ENCODE results near the gene SKP1.

Gene SKP1

GRCh38 chr5:134139891-134140469, 36.8 kb downstream of the SKP1 start:
- Histone ChIP-seq H3K9ac (ENCODE audit: low read length) (no peak overlapping the region), H3K4me1 (ENCODE audit: insufficient read depth, low read length) (no peaks in the 10 kb centered on the region), H3K4me3 (ENCODE audit: low read depth in 1 of 2, low read length in 2 of 2) (no peak overlapping the region), H3K36me3 (ENCODE audit: insufficient read depth, low read length) (peaks cover 45% of the 10 kb centered on the region), H3K27ac (ENCODE audit: low read depth, low read length) (no peak overlapping the region), H3K27me3 (ENCODE audit: control insufficient read depth in 1 of 2, insufficient read depth in 2 of 2, low read length in 2 of 2) (no peaks in the 10 kb centered on the region), H3K9me3 (ENCODE audit: low read length) (no peaks in the 10 kb centered on the region)

GRCh38 chr5:134139377-134139851, 37.3 kb downstream of the SKP1 start:
- H3K36me3 ChIP-seq (ENCODE audit: insufficient read depth, low read length): peaks cover 43% of the 10 kb centered on the region
- H3K27me3 ChIP-seq (ENCODE audit: control insufficient read depth in 1 of 2, insufficient read depth in 2 of 2, low read length in 2 of 2): no peaks in the 10 kb centered on the region
- no peaks in the 10 kb centered on the region for H3K4me1 ChIP-seq (ENCODE audit: insufficient read depth, low read length)
- no peak overlapping the region for H3K9ac ChIP-seq (ENCODE audit: low read length)
- no peak overlapping the region for H3K4me3 ChIP-seq (ENCODE audit: low read depth in 1 of 2, low read length in 2 of 2)
- no peak overlapping the region for H3K27ac ChIP-seq (ENCODE audit: low read depth, low read length)
- no peaks in the 10 kb centered on the region for H3K9me3 ChIP-seq (ENCODE audit: low read length)

GRCh38 chr5:134138416-134139376, 38.1 kb downstream of the SKP1 start:
- Histone ChIP-seq H3K27ac (ENCODE audit: low read depth, low read length) (no peak overlapping the region), H3K27me3 (ENCODE audit: control insufficient read depth in 1 of 2, insufficient read depth in 2 of 2, low read length in 2 of 2) (no peaks in the 10 kb centered on the region)

GRCh38 chr5:134136771-134137170, 40.0 kb downstream of the SKP1 start:
- Histone ChIP-seq H3K4me1 (ENCODE audit: insufficient read depth, low read length) (no peaks in the 10 kb centered on the region), H3K27ac (ENCODE audit: low read depth, low read length) (no peak overlapping the region), H3K9ac (ENCODE audit: low read length) (no peak overlapping the region), H3K4me3 (ENCODE audit: low read depth in 1 of 2, low read length in 2 of 2) (no peak overlapping the region), H3K36me3 (ENCODE audit: insufficient read depth, low read length) (peaks cover 32% of the 10 kb centered on the region), H3K27me3 (ENCODE audit: control insufficient read depth in 1 of 2, insufficient read depth in 2 of 2, low read length in 2 of 2) (no peaks in the 10 kb centered on the region), H3K9me3 (ENCODE audit: low read length) (no peaks in the 10 kb centered on the region)

More at GRCh38 chr5:134138416-134139376, 38.1 kb downstream of the SKP1 start:
- Histone ChIP-seq H3K4me1 (ENCODE audit: insufficient read depth, low read length) (no peaks in the 10 kb centered on the region), H3K4me3 (ENCODE audit: low read depth in 1 of 2, low read length in 2 of 2) (no peak overlapping the region), H3K9ac (ENCODE audit: low read length) (no peak overlapping the region), H3K36me3 (ENCODE audit: insufficient read depth, low read length) (peaks cover 43% of the 10 kb centered on the region), H3K9me3 (ENCODE audit: low read length) (no peaks in the 10 kb centered on the region)

DNA sequence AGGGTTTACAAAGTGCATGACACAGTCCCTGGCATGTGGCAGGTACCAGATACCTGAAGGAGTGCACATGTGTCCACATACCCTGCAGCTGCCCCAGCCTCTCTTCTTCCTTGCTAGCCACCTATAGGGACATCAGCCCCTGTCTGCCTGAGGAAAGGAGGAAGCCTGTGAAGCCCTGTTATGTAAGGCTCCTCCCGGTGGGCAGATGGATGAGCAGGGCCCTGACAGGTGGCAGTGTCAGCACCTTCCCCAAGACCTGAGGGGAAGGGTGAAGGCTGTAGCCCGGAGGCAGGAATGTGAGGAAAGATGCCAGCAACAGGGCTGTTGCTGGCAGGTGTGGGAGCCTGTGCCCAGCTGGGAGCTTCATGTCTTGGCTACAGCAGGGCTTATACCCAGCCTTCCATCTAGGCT, 40.5 kb downstream of the SKP1 start:
- Histone ChIP-seq H3K4me3 (ENCODE audit: low read depth in 1 of 2, low read length in 2 of 2) (no peak overlapping the region), H3K9ac (ENCODE audit: low read length) (no peak overlapping the region), H3K9me3 (ENCODE audit: low read length) (no peaks in the 10 kb centered on the region), H3K4me1 (ENCODE audit: insufficient read depth, low read length) (no peaks in the 10 kb centered on the region), H3K27me3 (ENCODE audit: control insufficient read depth in 1 of 2, insufficient read depth in 2 of 2, low read length in 2 of 2) (no peaks in the 10 kb centered on the region), H3K27ac (ENCODE audit: low read depth, low read length) (no peak overlapping the region), H3K36me3 (ENCODE audit: insufficient read depth, low read length) (peaks cover 28% of the 10 kb centered on the region)

DNA sequence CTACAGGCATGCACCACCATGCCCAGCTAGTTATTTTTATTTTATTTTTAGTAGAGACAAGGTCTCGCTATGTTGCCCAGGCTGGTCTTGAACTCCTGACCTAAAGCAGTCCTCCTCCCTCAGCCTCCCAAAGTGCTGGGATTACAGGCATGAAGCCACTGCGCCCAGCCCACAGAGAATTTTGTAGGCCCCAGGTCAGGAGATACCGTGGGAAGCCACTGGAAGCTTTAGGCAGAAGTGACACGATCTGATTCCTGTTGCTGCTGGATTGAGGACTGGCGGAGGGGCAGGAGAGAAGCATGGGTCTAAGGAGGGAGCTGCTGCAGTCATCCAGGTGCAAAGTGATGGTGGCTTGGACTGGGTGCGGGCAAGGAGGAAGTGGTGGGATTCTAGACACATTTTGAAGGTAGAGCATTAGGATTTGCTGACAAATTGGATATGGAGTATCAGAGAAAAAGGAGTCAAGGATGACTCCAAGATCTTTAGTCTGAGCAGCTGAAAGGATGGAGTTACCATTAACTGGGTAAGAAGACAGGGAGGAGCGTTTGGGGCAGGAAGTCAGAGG, 41.6 kb downstream of the SKP1 start:
- Histone ChIP-seq H3K9ac (ENCODE audit: low read length) (no peak overlapping the region), H3K36me3 (ENCODE audit: insufficient read depth, low read length) (peaks cover 22% of the 10 kb centered on the region), H3K4me3 (ENCODE audit: low read depth in 1 of 2, low read length in 2 of 2) (no peak overlapping the region), H3K27ac (ENCODE audit: low read depth, low read length) (no peak overlapping the region), H3K4me1 (ENCODE audit: insufficient read depth, low read length) (no peaks in the 10 kb centered on the region), H3K9me3 (ENCODE audit: low read length) (no peaks in the 10 kb centered on the region), H3K27me3 (ENCODE audit: control insufficient read depth in 1 of 2, insufficient read depth in 2 of 2, low read length in 2 of 2) (no peaks in the 10 kb centered on the region)

DNA sequence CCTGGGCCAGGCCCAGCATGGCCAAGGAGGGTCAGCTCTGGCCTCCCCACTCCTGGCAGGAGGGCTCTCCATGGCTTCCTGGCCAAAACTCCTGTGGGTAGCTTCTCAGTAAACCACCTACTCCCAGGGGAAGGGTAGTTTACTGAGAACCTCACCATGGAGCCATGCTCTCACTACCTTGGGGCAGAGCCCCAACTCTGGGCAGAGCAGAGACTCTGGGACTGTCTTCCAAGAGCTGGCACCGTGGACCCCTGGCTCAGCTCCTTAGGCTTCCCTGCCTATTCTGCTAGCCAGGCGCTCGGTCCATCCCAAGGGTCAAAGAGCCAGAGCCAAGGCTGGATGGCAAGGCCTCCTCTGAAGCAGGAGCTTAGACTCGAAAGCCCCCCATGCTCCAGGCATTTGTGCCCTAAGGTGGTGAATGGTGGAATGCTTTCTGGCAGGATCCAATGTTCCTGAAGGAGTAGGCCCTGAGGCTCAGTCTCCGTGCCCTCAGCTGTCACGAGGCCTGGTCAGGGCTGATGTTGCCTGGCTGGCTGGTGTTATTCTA, 42.7 kb downstream of the SKP1 start:
- no peaks in the 10 kb centered on the region for H3K27me3 ChIP-seq (ENCODE audit: control insufficient read depth in 1 of 2, insufficient read depth in 2 of 2, low read length in 2 of 2)
- no peak overlapping the region for H3K9ac ChIP-seq (ENCODE audit: low read length)
- peaks cover 29% of the 10 kb centered on the region for H3K36me3 ChIP-seq (ENCODE audit: insufficient read depth, low read length)
- no peak overlapping the region for H3K27ac ChIP-seq (ENCODE audit: low read depth, low read length)
- H3K4me3 ChIP-seq (ENCODE audit: low read depth in 1 of 2, low read length in 2 of 2): no peak overlapping the region
- no peaks in the 10 kb centered on the region for H3K9me3 ChIP-seq (ENCODE audit: low read length)
- H3K4me1 ChIP-seq (ENCODE audit: insufficient read depth, low read length): no peaks in the 10 kb centered on the region

GRCh38 chr5:134133188-134133994, 43.4 kb downstream of the SKP1 start:
- H3K4me3 ChIP-seq (ENCODE audit: low read depth in 1 of 2, low read length in 2 of 2): no peak overlapping the region

GRCh38 chr5:134132372-134133187, 44.2 kb downstream of the SKP1 start:
- H3K9ac ChIP-seq (ENCODE audit: low read length): no peak overlapping the region
- no peak overlapping the region for H3K4me3 ChIP-seq (ENCODE audit: low read depth in 1 of 2, low read length in 2 of 2)
- no peak overlapping the region for H3K27ac ChIP-seq (ENCODE audit: low read depth, low read length)
- peaks cover 34% of the 10 kb centered on the region for H3K36me3 ChIP-seq (ENCODE audit: insufficient read depth, low read length)
- no peaks in the 10 kb centered on the region for H3K4me1 ChIP-seq (ENCODE audit: insufficient read depth, low read length)
- H3K9me3 ChIP-seq (ENCODE audit: low read length): no peaks in the 10 kb centered on the region
- H3K27me3 ChIP-seq (ENCODE audit: control insufficient read depth in 1 of 2, insufficient read depth in 2 of 2, low read length in 2 of 2): no peaks in the 10 kb centered on the region

More at GRCh38 chr5:134133188-134133994, 43.4 kb downstream of the SKP1 start:
- no peak overlapping the region for H3K27ac ChIP-seq (ENCODE audit: low read depth, low read length)
- no peaks in the 10 kb centered on the region for H3K27me3 ChIP-seq (ENCODE audit: control insufficient read depth in 1 of 2, insufficient read depth in 2 of 2, low read length in 2 of 2)
- no peak overlapping the region for H3K9ac ChIP-seq (ENCODE audit: low read length)
- H3K4me1 ChIP-seq (ENCODE audit: insufficient read depth, low read length): no peaks in the 10 kb centered on the region
- H3K9me3 ChIP-seq (ENCODE audit: low read length): no peaks in the 10 kb centered on the region
- peaks cover 34% of the 10 kb centered on the region for H3K36me3 ChIP-seq (ENCODE audit: insufficient read depth, low read length)

DNA sequence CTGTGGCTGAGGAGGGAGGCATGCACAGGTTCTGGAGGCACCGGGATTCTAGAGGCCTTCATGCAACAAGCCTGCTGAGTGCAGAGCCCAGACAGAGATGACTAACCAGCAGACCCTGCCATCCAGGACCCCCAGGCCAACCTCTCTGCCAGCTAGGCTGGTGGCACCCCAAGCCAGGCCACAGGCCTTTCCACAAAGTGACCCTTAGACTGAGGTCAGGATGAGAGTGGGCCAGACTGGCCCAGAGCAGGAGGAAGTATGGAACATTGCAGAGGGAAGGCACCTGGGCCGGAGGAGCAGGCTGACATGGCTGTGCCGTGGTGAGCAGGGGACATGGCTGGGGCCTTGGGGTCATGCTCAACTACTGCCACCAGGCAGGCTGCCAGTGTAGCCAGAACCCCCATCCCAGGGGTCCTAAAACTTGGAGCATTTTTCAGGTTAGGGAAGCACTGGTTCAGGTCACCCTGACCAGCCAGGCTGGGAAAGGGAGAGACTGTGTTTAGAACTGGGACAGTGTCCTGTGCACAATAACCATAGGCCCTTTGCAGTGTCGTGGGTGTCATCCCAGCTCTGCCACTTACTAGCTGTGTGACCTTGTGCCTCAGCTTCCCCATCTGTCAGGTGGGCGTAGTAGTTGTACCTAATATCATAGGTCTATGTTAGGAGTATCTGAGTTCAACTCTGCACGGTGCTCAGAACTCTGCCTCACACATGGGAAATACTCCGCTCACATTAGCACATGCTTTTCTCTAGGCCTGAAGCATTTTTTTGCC, 45.0 kb downstream of the SKP1 start:
- no peaks in the 10 kb centered on the region for H3K4me1 ChIP-seq (ENCODE audit: insufficient read depth, low read length)
- peaks cover 34% of the 10 kb centered on the region for H3K36me3 ChIP-seq (ENCODE audit: insufficient read depth, low read length)

More for the DNA sequence above, 45.0 kb downstream of the SKP1 start:
- Histone ChIP-seq H3K4me3 (ENCODE audit: low read depth in 1 of 2, low read length in 2 of 2) (no peak overlapping the region), H3K9ac (ENCODE audit: low read length) (no peak overlapping the region), H3K27me3 (ENCODE audit: control insufficient read depth in 1 of 2, insufficient read depth in 2 of 2, low read length in 2 of 2) (no peaks in the 10 kb centered on the region), H3K9me3 (ENCODE audit: low read length) (no peaks in the 10 kb centered on the region), H3K27ac (ENCODE audit: low read depth, low read length) (no peak overlapping the region)
